DOHH2 (cell line): ENCODE data around the gene TMEM50B.

ENCODE experiments used
- H3F3A ChIP-seq: fragments of 200-600 bp; sonication (generic), shearing (Covaris generic); 2 replicates; pipeline ENCODE4 v1.6.0; 2016; ENCODE audit warnings: antibody characterized with exemption, mild to moderate bottlenecking; ENCODE audit not compliant: control insufficient read depth, insufficient read depth
- H3K27ac ChIP-seq: fragments of 200-600 bp; sonication (generic); 2 replicates; pipeline ENCODE4 v1.5.1; 2014; ENCODE audit warnings: low read depth, mild to moderate bottlenecking, low read length, moderate library complexity
- H3K27me3 ChIP-seq: fragments of 200-600 bp; sonication (generic); 2 replicates; pipeline ENCODE4 v1.6.1; 2014; ENCODE audit warnings: mild to moderate bottlenecking, low read length, mixed read lengths; ENCODE audit not compliant: control insufficient read depth
- H3K36me3 ChIP-seq: fragments of 200-600 bp; sonication (generic); 2 replicates; pipeline ENCODE4 v1.6.1; 2014; ENCODE audit warnings: mild to moderate bottlenecking, low read length, moderate library complexity, mixed read lengths; ENCODE audit not compliant: control insufficient read depth
- H3K4me1 ChIP-seq: fragments of 200-600 bp; sonication (generic); 2 replicates; pipeline ENCODE4 v1.6.1; 2014; ENCODE audit warnings: mild to moderate bottlenecking, low read length, mixed read lengths; ENCODE audit not compliant: control insufficient read depth
- H3K4me2 ChIP-seq: fragments of 200-600 bp; sonication (generic); 2 replicates; pipeline ENCODE4 v1.6.0; 2014; ENCODE audit warnings: mild to moderate bottlenecking, low read length, moderate library complexity
- H3K4me3 ChIP-seq: fragments of 200-600 bp; sonication (generic); 2 replicates; pipeline ENCODE4 v1.5.1; 2014; ENCODE audit warnings: mild to moderate bottlenecking, low read length, mixed read lengths
- H3K79me2 ChIP-seq: fragments of 200-600 bp; sonication (generic); 2 replicates; pipeline ENCODE4 v1.6.1; 2014; ENCODE audit warnings: mild to moderate bottlenecking, low read length, mixed read lengths; ENCODE audit not compliant: control insufficient read depth
- H3K9me2 ChIP-seq: fragments of 200-600 bp; sonication (generic); replicated peaks from 2 replicates; pipeline ENCODE4 v1.6.1; 2014; ENCODE audit warnings: mild to moderate bottlenecking, low read length, mixed read lengths; ENCODE audit not compliant: control insufficient read depth
- H3K9me3 ChIP-seq: fragments of 200-600 bp; sonication (generic); 2 replicates; pipeline ENCODE4 v1.6.1; 2014; ENCODE audit warnings: antibody characterized with exemption, low read length, mixed read lengths; ENCODE audit not compliant: control insufficient read depth, insufficient read depth
- H4K20me1 ChIP-seq: fragments of 200-600 bp; sonication (generic); 2 replicates; pipeline ENCODE4 v1.6.0; 2014; ENCODE audit warnings: low read depth, mild to moderate bottlenecking, antibody characterized with exemption, low read length, moderate library complexity; ENCODE audit not compliant: control insufficient read depth, insufficient read depth
- CTCF ChIP-seq: fragments of 200-600 bp; sonication (generic); IDR thresholded peaks from one replicate; pipeline ENCODE4 v1.5.1; 2014; ENCODE audit warnings: antibody characterized with exemption, mild to moderate bottlenecking, low read depth, low read length; ENCODE audit not compliant: poor library complexity, severe bottlenecking
- EZH2phosphoT487 ChIP-seq: fragments of 200-600 bp; sonication (generic); IDR thresholded peaks from 2 replicates; pipeline ENCODE4 v1.6.1; 2017; ENCODE audit warnings: borderline replicate concordance, mild to moderate bottlenecking, antibody characterized with exemption, low read length, moderate library complexity, mixed read lengths

Gene TMEM50B

GRCh38 chr21:33491373-33492102 is 11.8 kb upstream of the TMEM50B start, which contains the start of gene DNAJC28:
DNAJC28 (minus strand) TSS chr21:33491716; CDS start chr21:33489393, 2,323 bp downstream.
- Histone ChIP-seq H3F3A (no peaks in the 10 kb centered on the region), H3K27me3 (0 out of 2 replicates have a peak, but pooled peaks cover 5% of the 10 kb centered on the region), H3K4me2 (peak within 1 kb of the TSS; percentile 87), H4K20me1 (no peaks in the 10 kb centered on the region), H3K27ac (peak within 1 kb of the TSS; percentile 49), H3K9me2 (no peaks in the 10 kb centered on the region), H3K4me1 (peaks cover 11% of the 10 kb centered on the region), H3K79me2 (no peaks in the 10 kb centered on the region), H3K9me3 (no peaks in the 10 kb centered on the region), H3K36me3 (no peaks in the 10 kb centered on the region), H3K4me3 (peak within 1 kb of the TSS; percentile 87)
- TF ChIP-seq CTCF: no peak

- H3K79me2 ChIP-seq: no peaks in the 10 kb centered on the region
- no peak overlapping the region for H3K27ac ChIP-seq
- no peaks in the 10 kb centered on the region for H3K9me2 ChIP-seq
- no peak for TF ChIP-seq CTCF
- no peak for TF ChIP-seq EZH2phosphoT487
- H3K4me2 ChIP-seq: peak overlapping the region; percentile 87
- H3K36me3 ChIP-seq: no peaks in the 10 kb centered on the region
- 0 out of 2 replicates have a peak, but pooled peaks cover 5% of the 10 kb centered on the region for H3K27me3 ChIP-seq
- no peaks in the 10 kb centered on the region for H3F3A ChIP-seq
- peak overlapping the region; percentile 87 for H3K4me3 ChIP-seq
- H3K4me1 ChIP-seq: peaks cover 11% of the 10 kb centered on the region
- H3K9me3 ChIP-seq: no peaks in the 10 kb centered on the region
- H4K20me1 ChIP-seq: no peaks in the 10 kb centered on the region
These were observed 11.2 kb upstream of the TMEM50B start for GRCh38 chr21:33490991-33491372.

- Histone ChIP-seq H3K79me2 (no peaks in the 10 kb centered on the region), H3F3A (no peaks in the 10 kb centered on the region), H3K27me3 (0 out of 2 replicates have a peak, but pooled peaks cover 5% of the 10 kb centered on the region), H3K4me1 (peaks cover 11% of the 10 kb centered on the region), H3K27ac (no peak overlapping the region), H3K9me3 (no peaks in the 10 kb centered on the region), H3K4me3 (no peak overlapping the region), H3K36me3 (no peaks in the 10 kb centered on the region), H4K20me1 (no peaks in the 10 kb centered on the region), H3K9me2 (no peaks in the 10 kb centered on the region), H3K4me2 (no peak overlapping the region)
- TF ChIP-seq CTCF: no peak
- TF ChIP-seq EZH2phosphoT487: no peak
These were observed 9.2 kb upstream of the TMEM50B start for GRCh38 chr21:33488936-33489335.
